Trophoblast cell (in vitro differentiated cells and primary cell): ENCODE measurements around the gene TMBIM1.
A peak's percentile ranks its signal among the peaks of the same experiment; 100 is the strongest.

Source experiments
- DNase-seq, 2 donors: peaks; one replicate each; pipeline ENCODE4 v3.0.0-alpha.2; 2016
- H2AFZ ChIP-seq: 2 replicates; pipeline ENCODE4 v1.6.1; 2013; ENCODE audit warnings: low read length, moderate library complexity, mild to moderate bottlenecking; ENCODE audit not compliant: insufficient read depth, poor library complexity
- H2AK5ac ChIP-seq: 2 replicates; pipeline ENCODE4 v1.6.1; 2013; ENCODE audit warnings: mild to moderate bottlenecking, low read length
- H2BK120ac ChIP-seq: 2 replicates; pipeline ENCODE4 v1.6.1; 2013; ENCODE audit warnings: low read length, mild to moderate bottlenecking, moderate library complexity; ENCODE audit not compliant: insufficient read depth, poor library complexity
- H2BK12ac ChIP-seq: 2 replicates; pipeline ENCODE4 v1.6.1; 2013; ENCODE audit warnings: mild to moderate bottlenecking, low read length, moderate library complexity
- H2BK5ac ChIP-seq: 2 replicates; pipeline ENCODE4 v1.6.1; 2013; ENCODE audit warnings: low read length, low read depth, moderate library complexity, mild to moderate bottlenecking; ENCODE audit not compliant: poor library complexity
- H3K14ac ChIP-seq: 2 replicates; pipeline ENCODE4 v1.6.1; 2013; ENCODE audit warnings: mild to moderate bottlenecking, low read length
- H3K18ac ChIP-seq: 2 replicates; pipeline ENCODE4 v1.6.1; 2013; ENCODE audit warnings: mild to moderate bottlenecking, low read length
- H3K23ac ChIP-seq: 2 replicates; pipeline ENCODE4 v1.6.1; 2013; ENCODE audit warnings: low read length
- H3K27ac ChIP-seq: 2 replicates; pipeline ENCODE4 v1.5.1; 2013; ENCODE audit warnings: low read depth, mild to moderate bottlenecking, inconsistent platforms, low read length, moderate library complexity
- H3K27me3 ChIP-seq: 2 replicates; pipeline ENCODE4 v1.6.1; 2013; ENCODE audit warnings: inconsistent platforms, mild to moderate bottlenecking, low read length, moderate library complexity; ENCODE audit not compliant: insufficient read depth
- H3K36me3 ChIP-seq, 2 experiments: 1 replicate in 1 of 2; 2 replicates in 1 of 2; pipeline ENCODE4 v1.6.1; 2013; ENCODE audit warnings: low read length in 2 of 2, mild to moderate bottlenecking in 2 of 2, moderate library complexity in 1 of 2; ENCODE audit not compliant: insufficient read depth in 2 of 2, control insufficient read depth in 1 of 2
- H3K4ac ChIP-seq: 2 replicates; pipeline ENCODE4 v1.6.1; 2013; ENCODE audit warnings: low read depth, mild to moderate bottlenecking, low read length, moderate library complexity
- H3K4me1 ChIP-seq, 2 experiments: 1 replicate in 1 of 2; 2 replicates in 1 of 2; pipeline ENCODE4 v1.6.1; 2013; ENCODE audit warnings: low read length in 2 of 2, mild to moderate bottlenecking in 2 of 2, moderate library complexity in 1 of 2; ENCODE audit not compliant: insufficient read depth in 2 of 2, control insufficient read depth in 1 of 2
- H3K4me2 ChIP-seq: 2 replicates; pipeline ENCODE4 v1.6.1; 2013; ENCODE audit warnings: inconsistent platforms, mild to moderate bottlenecking, low read length, moderate library complexity
- H3K4me3 ChIP-seq: 2 replicates; pipeline ENCODE4 v1.5.1; 2013; ENCODE audit warnings: mild to moderate bottlenecking, low read depth, low read length, inconsistent platforms
- H3K79me1 ChIP-seq: one replicate; pipeline ENCODE4 v1.6.1; 2013; ENCODE audit warnings: low read length
- H3K79me2 ChIP-seq: 2 replicates; pipeline ENCODE4 v1.6.1; 2013; ENCODE audit warnings: low read length, mild to moderate bottlenecking; ENCODE audit not compliant: control insufficient read depth, insufficient read depth, poor library complexity
- H3K9ac ChIP-seq: 2 replicates; pipeline ENCODE4 v1.6.1; 2013; ENCODE audit warnings: mild to moderate bottlenecking, low read length
- H3K9me3 ChIP-seq: 2 replicates; pipeline ENCODE4 v1.6.1; 2013; ENCODE audit warnings: low read depth, mild to moderate bottlenecking, control low read depth, inconsistent platforms, low read length; ENCODE audit not compliant: insufficient read depth
- H4K12ac ChIP-seq: 2 replicates; pipeline ENCODE4 v1.6.1; 2013; ENCODE audit warnings: low read depth, mild to moderate bottlenecking, low read length, moderate library complexity
- H4K8ac ChIP-seq: 2 replicates; pipeline ENCODE4 v1.6.1; 2013; ENCODE audit warnings: low read depth, mild to moderate bottlenecking, low read length, moderate library complexity
- H4K91ac ChIP-seq: one replicate; pipeline ENCODE4 v1.6.1; 2013; ENCODE audit warnings: low read depth, mild to moderate bottlenecking, low read length, moderate library complexity
- WGBS: extraction: QIAGEN DNeasy Blood & Tissue Kit; methylation state at CpG from one replicate; pipeline ENCODE4 v1.1.7; 2013; ENCODE audit warnings: missing lambda C conversion rate; ENCODE audit not compliant: insufficient read length, insufficient coverage; ENCODE audit errors: extremely low coverage; 5-methylcytosine and 5-hydroxymethylcytosine counted together

TMBIM1 gene

DNA sequence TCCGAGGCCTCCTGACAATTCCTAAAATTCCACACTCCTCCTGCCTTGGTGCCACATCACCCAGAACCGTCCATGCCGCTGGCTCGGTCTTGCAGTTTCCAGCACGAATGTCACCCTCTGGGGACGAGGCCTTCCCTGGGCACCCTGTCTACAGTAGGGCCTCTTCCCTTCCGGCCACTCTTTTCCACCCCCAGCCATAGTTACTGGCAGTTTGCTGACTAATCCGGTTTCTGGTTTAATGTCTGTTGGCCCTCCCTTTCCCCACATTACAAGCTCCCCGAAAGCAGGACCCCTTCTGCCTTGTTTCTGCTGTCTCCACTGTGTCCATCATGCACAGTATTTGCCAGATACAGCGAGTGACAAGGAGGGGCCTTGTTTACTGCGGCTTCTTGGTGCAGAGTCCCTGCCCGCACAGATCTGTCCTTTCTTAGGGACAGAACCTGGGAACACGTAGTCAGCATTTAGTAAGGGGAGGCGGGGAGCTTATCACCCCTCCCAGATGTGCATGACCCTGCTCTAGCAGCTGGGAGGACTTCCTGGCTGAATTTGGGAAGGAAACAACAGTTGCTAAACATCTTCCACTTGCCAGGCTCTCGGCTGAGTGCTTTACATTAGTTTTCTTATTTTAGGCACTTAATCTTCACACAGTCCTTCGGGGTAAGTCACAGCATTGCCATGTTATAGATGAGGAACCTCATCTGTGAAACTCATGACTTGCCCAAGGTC, 40.8 kb upstream of the TMBIM1 start:
- H3K4me2 ChIP-seq: no peak overlapping the region
- H3K14ac ChIP-seq: no peak overlapping the region
- H3K4ac ChIP-seq: no peak overlapping the region
- no peaks in the 10 kb centered on the region for H3K9me3 ChIP-seq
- H3K9ac ChIP-seq: no peak overlapping the region
- no peaks in the 10 kb centered on the region for H3K79me2 ChIP-seq
- no peak overlapping the region for H3K18ac ChIP-seq
- H3K27me3 ChIP-seq: no peaks in the 10 kb centered on the region
- H2BK120ac ChIP-seq: no peak overlapping the region
- H4K12ac ChIP-seq: no peak overlapping the region
- no peak overlapping the region for H3K4me3 ChIP-seq
- H3K4me1 ChIP-seq: peaks cover 6 to 8% of the 10 kb centered on the region in 2 experiments
- H3K36me3 ChIP-seq: no peaks in the 10 kb centered on the region
- H3K79me1 ChIP-seq: no peaks in the 10 kb centered on the region
- no peak overlapping the region for H3K27ac ChIP-seq
- no peak overlapping the region for H4K91ac ChIP-seq
- peak in 1 of 2 donors; percentile 10 for DNase-seq
- H2BK12ac ChIP-seq: no peak overlapping the region
- H2BK5ac ChIP-seq: no peak overlapping the region
- H4K8ac ChIP-seq: no peak overlapping the region
- no peak overlapping the region for H2AFZ ChIP-seq
- no peak overlapping the region for H3K23ac ChIP-seq
- no peak overlapping the region for H2AK5ac ChIP-seq
- no CpG with 5 or more reads among the region's 16 CpGs for WGBS

DNA sequence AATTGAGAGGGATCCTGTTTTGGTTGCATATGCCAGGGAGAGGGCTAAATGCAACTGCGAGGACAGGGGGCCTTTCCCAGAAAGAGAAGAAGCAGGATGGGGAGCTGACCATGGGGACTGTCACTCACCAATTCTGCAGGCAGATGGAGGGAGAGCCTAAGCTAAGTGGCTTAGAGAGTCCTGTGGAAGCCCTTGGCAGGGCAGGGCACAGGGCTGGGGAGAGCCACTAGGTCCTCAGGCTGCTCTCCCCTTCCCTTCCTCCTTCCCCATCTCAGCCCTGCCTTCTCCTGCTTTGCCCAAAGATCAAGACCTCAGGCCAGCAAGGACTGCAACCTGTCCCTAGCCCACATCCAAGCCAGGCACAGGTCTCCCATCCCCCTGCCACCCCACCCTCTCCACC, 40.0 kb upstream of the TMBIM1 start:
- Histone ChIP-seq H2AFZ (no peak overlapping the region), H3K9me3 (no peaks in the 10 kb centered on the region), H3K4me2 (no peak overlapping the region), H4K8ac (no peak overlapping the region), H3K27me3 (no peaks in the 10 kb centered on the region), H3K36me3 (no peaks in the 10 kb centered on the region), H2BK12ac (no peak overlapping the region), H4K91ac (no peak overlapping the region), H4K12ac (no peak overlapping the region), H3K14ac (no peak overlapping the region), H2BK120ac (no peak overlapping the region), H3K23ac (no peak overlapping the region), H3K79me1 (no peaks in the 10 kb centered on the region), H3K18ac (no peak overlapping the region), H3K27ac (no peak overlapping the region), H3K4me3 (no peak overlapping the region), H3K79me2 (no peaks in the 10 kb centered on the region), H3K4me1 (peaks cover 6 to 8% of the 10 kb centered on the region in 2 experiments), H2AK5ac (no peak overlapping the region), H3K4ac (no peak overlapping the region), H3K9ac (no peak overlapping the region), H2BK5ac (no peak overlapping the region)
- DNase-seq: no peak
- no CpG with 5 or more reads among the region's 1 CpG for WGBS

DNA sequence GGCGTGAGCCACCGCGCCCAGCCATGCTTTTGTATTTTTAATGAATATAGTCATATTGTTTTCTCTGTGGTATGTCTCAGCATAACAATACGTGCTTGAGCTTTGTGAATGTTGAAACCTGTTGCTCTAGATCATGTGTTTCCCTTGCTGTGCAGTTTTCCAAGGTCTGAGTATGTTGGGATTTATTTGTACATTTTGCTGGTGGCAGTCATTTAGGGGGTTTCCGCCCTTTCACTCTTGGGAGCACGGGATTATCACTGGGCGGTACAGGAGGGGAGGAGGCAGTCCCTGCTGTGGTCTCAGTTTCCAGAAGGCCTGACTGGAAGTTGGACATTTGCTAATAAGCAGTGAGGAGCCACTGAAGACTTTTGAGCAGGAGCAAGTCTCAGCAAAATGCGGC, 39.4 kb upstream of the TMBIM1 start:
- H3K4me1 ChIP-seq: peaks cover 6 to 8% of the 10 kb centered on the region in 2 experiments
- no peaks in the 10 kb centered on the region for H3K79me2 ChIP-seq
- H3K36me3 ChIP-seq: no peaks in the 10 kb centered on the region
- no peak overlapping the region for H3K4me3 ChIP-seq
- no peak overlapping the region for H2BK120ac ChIP-seq
- H3K9me3 ChIP-seq: no peaks in the 10 kb centered on the region
- H4K8ac ChIP-seq: no peak overlapping the region
- no peak overlapping the region for H2BK5ac ChIP-seq
- no peak overlapping the region for H3K14ac ChIP-seq
- no peak overlapping the region for H3K4ac ChIP-seq
- H3K4me2 ChIP-seq: no peak overlapping the region
- no peak overlapping the region for H2AK5ac ChIP-seq
- no peak overlapping the region for H4K12ac ChIP-seq
- no peak overlapping the region for H4K91ac ChIP-seq
- H2BK12ac ChIP-seq: no peak overlapping the region
- no peak overlapping the region for H3K9ac ChIP-seq
- no peak overlapping the region for H3K23ac ChIP-seq
- no peak overlapping the region for H2AFZ ChIP-seq
- WGBS: no CpG with 5 or more reads among the region's 8 CpGs
- no peak overlapping the region for H3K18ac ChIP-seq
- DNase-seq: peak; percentile 29 to 32
- H3K79me1 ChIP-seq: no peaks in the 10 kb centered on the region
- H3K27me3 ChIP-seq: no peaks in the 10 kb centered on the region
- H3K27ac ChIP-seq: no peak overlapping the region

DNA sequence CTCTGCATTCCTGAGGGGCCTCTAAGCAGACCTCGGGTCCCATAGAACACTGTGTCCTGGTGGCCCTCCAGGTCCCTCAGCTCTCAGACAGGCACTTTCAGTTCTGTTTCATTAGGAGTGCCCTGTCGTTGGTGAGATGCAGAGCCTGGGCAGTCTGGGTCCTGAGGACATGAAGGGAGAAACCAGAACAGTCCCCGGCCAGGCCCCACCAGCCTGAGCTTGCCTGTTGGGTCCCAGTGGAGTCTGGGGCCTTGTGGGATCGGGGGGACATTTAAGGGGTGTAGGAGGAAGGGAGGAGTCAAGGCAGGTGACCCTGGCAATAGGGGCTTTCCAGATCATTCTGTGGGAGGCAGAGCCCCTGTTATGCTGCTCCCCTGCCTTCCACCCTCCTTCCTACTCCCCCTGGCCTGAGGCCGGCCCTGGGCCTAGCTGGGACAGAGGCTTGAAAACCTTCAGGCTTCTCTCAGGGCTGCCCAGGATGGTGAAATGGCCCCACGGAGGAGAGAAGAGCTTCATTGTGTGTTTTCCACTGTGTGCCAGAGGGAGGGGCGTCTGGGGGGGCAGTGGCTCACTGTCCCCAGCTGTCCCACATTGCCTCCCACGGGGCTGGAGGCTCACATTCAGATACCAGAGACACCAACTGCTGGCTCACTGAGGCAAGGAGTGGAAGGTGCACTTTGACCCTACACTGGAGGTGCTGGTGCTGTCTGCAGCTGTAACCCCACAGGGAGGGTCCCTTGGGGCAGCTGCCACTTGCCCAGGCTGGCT, 37.7 kb upstream of the TMBIM1 start:
- Histone ChIP-seq H3K79me1 (no peaks in the 10 kb centered on the region), H3K23ac (no peak overlapping the region), H3K4me1 (peaks cover 9 to 14% of the 10 kb centered on the region in 2 experiments), H3K27me3 (no peaks in the 10 kb centered on the region), H3K9me3 (no peaks in the 10 kb centered on the region), H3K18ac (no peak overlapping the region), H3K14ac (no peak overlapping the region), H3K4ac (peak overlapping the region; percentile 10), H2AFZ (no peak overlapping the region), H3K9ac (no peak overlapping the region), H4K91ac (peak overlapping the region; percentile 21), H4K8ac (no peak overlapping the region), H2BK5ac (no peak overlapping the region), H3K4me2 (no peak overlapping the region), H3K4me3 (no peak overlapping the region), H3K36me3 (no peaks in the 10 kb centered on the region), H4K12ac (no peak overlapping the region), H3K79me2 (no peaks in the 10 kb centered on the region), H2AK5ac (no peak overlapping the region), H3K27ac (no peak overlapping the region), H2BK12ac (no peak overlapping the region), H2BK120ac (no peak overlapping the region)
- no peak for DNase-seq
- no CpG with 5 or more reads among the region's 8 CpGs for WGBS
